ENCODE results near the gene MEX3D.

GRCh38 chr19:1513499-1514294, 54.4 kb downstream of the MEX3D start:
- TF ChIP-seq FOXK2 (IDR thresholded peaks at IDR 0.05) (no peak), LEF1 (IDR thresholded peaks at IDR 0.05; ENCODE audit: borderline replicate concordance) (no peak), FOXA1 (IDR thresholded peaks at IDR 0.05) (no peak), ZNF384 (IDR thresholded peaks at IDR 0.05) (no peak), PKNOX1 (IDR thresholded peaks at IDR 0.05) (no peak), ARNT (IDR thresholded peaks at IDR 0.05) (0 out of 2 replicates have a peak, but pooled peaks have one; percentile 18), TARDBP (IDR thresholded peaks at IDR 0.05) (no peak), SUZ12 (IDR thresholded peaks at IDR 0.05) (no peak)

Measured in HEK293T (cell line).